Activated CD8-positive, alpha-beta memory T cell treated with anti-CD3 and anti-CD28 coated beads, Interleukin-2, amount 50 U/mL, for 1 hour (primary cell): Measurements from ENCODE around the gene ZDHHC1.
"Not testable (repeated sequence)": the region's sequence is repeated elsewhere in the genome, so short reads cannot be mapped to it uniquely, and the experiment has no call there.

Experiments
- DNase-seq: peaks from one replicate; pipeline ENCODE4 v3.0.0-alpha.2; 2020; ENCODE audit errors: extremely low read depth

The ZDHHC1 gene

GRCh38 chr16:67394155-67395104 lies 21.8 kb downstream of the ZDHHC1 start:
- DNase-seq = no peak

- DNase-seq = no peak
Observed at GRCh38 chr16:67393788-67394154, 22.5 kb downstream of the ZDHHC1 start.

GRCh38 chr16:67393111-67393787 lies 23.0 kb downstream of the ZDHHC1 start, which contains the start of gene TPPP3:
TSS of gene TPPP3 (minus strand) at chr16:67393498. CDS start at chr16:67391111, 2,387 bp downstream.
- no peak for DNase-seq

GRCh38 chr16:67392301-67393059 lies 23.8 kb downstream of the ZDHHC1 start:
- DNase-seq = no peak

- no peak for DNase-seq
Observed at GRCh38 chr16:67391424-67392300, 24.6 kb downstream of the ZDHHC1 start.

- DNase-seq = no peak
Observed at GRCh38 chr16:67390816-67391423, 25.4 kb downstream of the ZDHHC1 start.

GRCh38 chr16:67389911-67390815 lies 26.1 kb downstream of the ZDHHC1 start:
- DNase-seq = no peak

- no peak for DNase-seq
Observed at GRCh38 chr16:67388591-67388990, 27.7 kb downstream of the ZDHHC1 start.

- no peak for DNase-seq
Observed at GRCh38 chr16:67388191-67388590, 28.1 kb downstream of the ZDHHC1 start.

GRCh38 chr16:67387479-67388079 lies 28.7 kb downstream of the ZDHHC1 start:
- no peak for DNase-seq

GRCh38 chr16:67386861-67387455 lies 29.3 kb downstream of the ZDHHC1 start:
- no peak for DNase-seq

GRCh38 chr16:67384778-67385510 lies 31.3 kb downstream of the ZDHHC1 start:
- DNase-seq = no peak

- no peak for DNase-seq
Observed at GRCh38 chr16:67383284-67383683, 33.0 kb downstream of the ZDHHC1 start.

- no peak for DNase-seq
Observed at GRCh38 chr16:67378642-67379041, 37.6 kb downstream of the ZDHHC1 start.

- DNase-seq = not testable (repeated sequence)
Observed at GRCh38 chr16:67376012-67376411, 40.3 kb downstream of the ZDHHC1 start.

- DNase-seq = no peak
Observed at GRCh38 chr16:67372664-67373063, 43.6 kb downstream of the ZDHHC1 start.

GRCh38 chr16:67370661-67371060 lies 45.6 kb downstream of the ZDHHC1 start:
- DNase-seq = no peak

GRCh38 chr16:67364600-67365235 lies 51.6 kb downstream of the ZDHHC1 start:
- DNase-seq = no peak
